Astrocyte of the cerebellum (primary cell): ENCODE data around the gene TMEM132D.

ENCODE experiments used
- DNase-seq: peaks from one replicate; pipeline ENCODE4 v3.0.0-alpha.2; 2011; ENCODE audit warnings: low read depth
- H3K4me3 ChIP-seq: 2 replicates; pipeline ENCODE4 v1.5.1; 2011; ENCODE audit warnings: mild to moderate bottlenecking, low read depth, low read length, moderate library complexity
- CTCF ChIP-seq: IDR thresholded peaks from 2 replicates; pipeline ENCODE4 v1.5.1; 2012; ENCODE audit warnings: low read length, low read depth, moderate library complexity, mild to moderate bottlenecking; ENCODE audit errors: missing control alignments
- in situ Hi-C: cut with HindIII; loops from 2 replicates; pipeline ENCODE4 v1.10.0; 2017; ENCODE audit warnings: low sequenced_read_pairs

The TMEM132D gene

GRCh38 chr12:129927316-129927900, 23.6 kb upstream of the TMEM132D start:
- no peak for DNase-seq
- in situ Hi-C loops: no loop called here
- no peak overlapping the region for H3K4me3 ChIP-seq
- TF ChIP-seq CTCF: no peak

DNA sequence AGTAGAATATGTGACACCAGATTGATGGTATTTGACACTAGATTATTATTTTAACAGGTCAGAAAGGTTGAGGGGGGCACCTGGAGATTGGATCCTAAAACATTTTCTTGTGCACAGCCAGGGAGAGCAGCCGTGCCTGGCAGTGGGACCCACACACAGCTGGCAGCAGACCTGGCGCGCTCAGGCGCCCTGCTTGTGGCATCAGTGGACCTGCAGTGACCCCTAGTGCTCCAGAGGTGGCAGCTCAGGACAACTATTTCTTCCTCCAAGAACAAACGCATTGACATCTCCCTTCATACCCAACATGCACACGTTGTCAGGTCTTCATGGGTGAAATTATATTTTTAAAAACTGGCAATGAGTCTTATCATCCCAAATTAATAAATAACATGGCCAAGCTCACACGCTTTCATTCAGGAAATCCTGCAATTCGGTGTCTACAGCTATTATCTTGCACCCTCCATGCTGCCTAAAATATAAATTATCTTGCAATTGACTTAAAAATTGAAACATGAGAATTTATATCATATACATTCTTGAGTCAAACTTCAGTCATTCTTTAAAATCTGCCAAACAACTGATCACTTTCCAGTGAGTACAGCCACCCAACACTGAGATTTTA, 7.7 kb upstream of the TMEM132D start:
- peak; percentile 39 for DNase-seq
- no peak overlapping the region for H3K4me3 ChIP-seq
- in situ Hi-C loops: no loop called here
- TF ChIP-seq CTCF: peak; percentile 89

- no peak for DNase-seq
- no peak overlapping the region for H3K4me3 ChIP-seq
- TF ChIP-seq CTCF: no peak
- in situ Hi-C loops: loop anchor here (5.0 kb wide), 1 partner anchor 1127 kb away; no protein-coding TSS in a partner anchor
Observed at GRCh38 chr12:129909051-129910020, 5.5 kb upstream of the TMEM132D start.

DNA sequence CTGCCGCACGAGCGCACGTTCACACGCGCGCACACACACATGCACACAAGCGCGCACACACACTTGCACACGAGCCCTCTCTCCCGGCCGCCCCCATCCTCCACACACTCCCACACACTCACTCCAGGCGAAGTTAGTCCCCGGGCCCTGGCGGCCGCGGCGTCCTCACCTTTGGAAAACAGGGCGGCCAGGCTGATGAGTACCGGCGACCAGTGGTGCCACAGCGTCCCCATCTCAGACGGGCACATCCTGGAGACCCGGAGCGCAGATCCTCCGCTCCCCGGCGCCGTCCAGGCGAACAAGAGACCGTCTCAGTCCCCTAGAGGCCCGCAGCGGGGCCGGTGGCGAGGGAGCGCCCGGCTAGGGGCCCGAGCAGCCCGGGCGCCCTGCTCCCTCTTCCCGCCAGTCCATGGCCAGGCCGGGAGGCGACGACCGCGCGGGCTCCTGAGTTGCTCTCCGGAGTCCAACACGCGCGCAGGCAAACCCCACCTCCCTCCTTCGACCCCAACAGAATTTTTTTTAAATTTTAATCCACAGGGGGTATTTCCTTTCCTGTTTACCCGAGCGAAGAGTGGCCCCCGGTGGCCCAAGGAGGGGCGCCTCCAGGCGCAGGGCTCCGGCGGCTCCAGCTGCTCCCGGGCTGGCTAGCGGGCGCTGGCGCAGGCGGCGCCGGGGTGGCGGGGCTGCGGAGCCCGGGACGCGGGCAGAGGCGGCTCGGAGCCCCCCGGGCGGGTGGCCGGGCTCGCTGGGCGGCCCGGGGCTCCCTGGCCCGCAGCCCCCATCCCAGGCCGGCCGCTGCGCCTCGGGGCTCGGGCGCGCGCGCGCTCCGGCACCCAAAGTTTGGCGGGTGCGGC, 506 bp downstream of the TMEM132D start:
- in situ Hi-C loops: no loop called here
- DNase-seq: no peak
- TF ChIP-seq CTCF: no peak
- peak overlapping the region; percentile 47 for H3K4me3 ChIP-seq

DNA sequence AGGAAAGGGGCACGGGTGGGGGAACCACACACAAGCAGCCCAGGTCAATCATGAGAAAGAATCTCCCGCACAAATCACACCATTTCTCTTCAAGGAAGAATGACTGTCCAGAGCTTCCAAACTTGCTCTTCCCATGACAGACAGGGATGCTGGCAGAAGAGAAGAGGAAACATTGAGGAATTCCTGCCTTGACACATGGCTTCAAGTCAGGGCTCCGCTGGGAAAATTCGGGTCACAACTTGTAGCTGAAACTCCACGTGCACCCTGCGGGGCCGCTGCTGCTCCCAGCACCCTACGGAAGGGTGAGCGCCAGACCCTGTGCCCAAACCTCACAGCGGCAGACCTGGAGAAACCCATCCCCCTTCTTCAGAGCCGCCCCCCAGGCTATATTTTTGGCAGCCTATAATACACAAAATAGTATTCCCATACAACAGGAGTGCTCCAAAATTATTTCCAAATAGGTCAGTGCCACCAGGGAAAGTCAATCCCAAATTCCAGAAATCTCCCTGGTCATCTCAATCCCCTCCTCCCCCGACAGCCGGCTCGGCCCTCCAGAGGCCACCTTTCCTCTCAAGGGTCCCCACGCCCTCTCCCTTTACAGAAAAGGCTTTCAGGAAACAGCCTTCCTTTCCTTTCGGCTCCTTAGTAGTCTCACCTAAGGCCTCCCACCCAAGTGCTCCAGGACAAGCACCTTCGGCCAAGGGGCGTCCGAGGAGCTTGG, 1.3 kb downstream of the TMEM132D start:
- in situ Hi-C loops: no loop called here
- DNase-seq: no peak
- no peak for TF ChIP-seq CTCF
- H3K4me3 ChIP-seq: peak overlapping the region; percentile 47
